Measurements from ENCODE around the gene NUMA1.

NUMA1 gene

GRCh38 chr11:72000202-72000867 lies 80.0 kb downstream of the NUMA1 start:
- DNase-seq, result peak in 1 of 2 experiments; percentile 20
- TF ChIP-seq GATA1 (IDR thresholded peaks at IDR 0.05; ENCODE audit: low read depth, low read length), result no peak
- TF ChIP-seq POLR2A (IDR thresholded peaks at IDR 0.05; ENCODE audit: low read length), result no peak

DNA sequence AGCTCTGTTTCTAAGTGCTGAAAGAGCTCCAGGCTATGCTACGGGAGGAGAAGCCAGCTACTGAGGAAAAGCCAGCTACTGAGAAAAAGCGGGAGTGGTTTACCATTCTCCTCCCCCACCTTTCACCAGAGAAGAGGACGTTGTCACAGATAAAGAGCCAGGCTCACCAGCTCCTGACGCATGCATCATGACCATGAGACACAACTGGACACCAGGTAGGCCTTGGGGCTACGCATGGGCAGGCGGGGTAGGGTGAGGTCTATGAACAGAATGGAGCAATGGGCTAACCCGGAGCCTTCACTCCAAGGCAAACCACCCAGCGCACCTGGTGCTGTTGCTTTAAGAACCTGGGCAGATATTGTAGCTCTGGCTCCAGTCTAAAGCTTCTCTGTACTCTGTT lies 80.5 kb downstream of the NUMA1 start:
- no peak for TF ChIP-seq GATA1 (IDR thresholded peaks at IDR 0.05; ENCODE audit: low read depth, low read length)
- TF ChIP-seq POLR2A (IDR thresholded peaks at IDR 0.05; ENCODE audit: low read length), result no peak
- peak; percentile 40 to 44 for DNase-seq

GRCh38 chr11:71999362-71999761 lies 81.0 kb downstream of the NUMA1 start:
- no peak for DNase-seq

DNA sequence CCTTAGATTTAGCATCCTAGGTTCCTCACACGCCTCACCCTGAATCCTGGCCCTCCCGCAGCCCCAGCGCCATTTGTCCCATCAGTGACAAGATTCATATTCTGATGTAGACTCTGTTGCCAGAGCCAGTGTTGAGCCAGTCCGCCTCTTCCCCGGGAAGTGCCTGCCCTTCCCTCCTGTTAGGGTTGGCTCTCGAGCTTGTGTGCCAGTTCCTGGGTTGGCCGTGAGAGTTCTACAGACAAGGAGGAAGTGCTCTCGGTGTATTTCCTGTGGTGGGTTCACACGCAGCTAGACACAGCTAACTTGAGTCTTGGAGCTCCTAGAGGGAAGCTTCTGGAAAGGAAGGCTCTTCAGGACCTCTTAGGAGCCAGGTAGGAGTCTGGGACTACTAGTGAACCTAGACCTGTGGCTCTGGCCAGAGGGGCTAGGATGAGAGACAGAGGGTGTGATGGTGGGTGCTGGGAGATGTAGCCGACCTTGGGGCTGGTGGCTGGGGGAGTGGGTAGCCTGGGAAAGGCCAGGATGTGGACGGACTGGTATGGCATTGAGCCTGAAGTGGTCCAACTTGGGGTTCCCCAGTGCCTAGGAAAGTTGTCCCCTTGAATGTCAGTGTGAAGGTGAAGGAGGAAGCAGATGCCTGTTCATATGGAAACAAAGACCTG lies 81.6 kb downstream of the NUMA1 start, which contains the start of gene IL18BP:
IL18BP (plus strand) TSS at position 261 of the 662 bp plus-strand sequence. CDS start 1,076 bp downstream, outside the sequence.
- TF ChIP-seq GATA1 (IDR thresholded peaks at IDR 0.05; ENCODE audit: low read depth, low read length) (no peak), POLR2A (IDR thresholded peaks at IDR 0.05; ENCODE audit: low read length) (no peak)
- no peak for DNase-seq

More at GRCh38 chr11:71999362-71999761, 81.0 kb downstream of the NUMA1 start:
- TF ChIP-seq POLR2A (IDR thresholded peaks at IDR 0.05; ENCODE audit: low read length) (no peak), GATA1 (IDR thresholded peaks at IDR 0.05; ENCODE audit: low read depth, low read length) (no peak)

- no peak for DNase-seq
- TF ChIP-seq POLR2A (IDR thresholded peaks at IDR 0.05; ENCODE audit: low read length), result no peak
- TF ChIP-seq GATA1 (IDR thresholded peaks at IDR 0.05; ENCODE audit: low read depth, low read length), result no peak
Observed at GRCh38 chr11:71998061-71998460, 82.3 kb downstream of the NUMA1 start.

DNA sequence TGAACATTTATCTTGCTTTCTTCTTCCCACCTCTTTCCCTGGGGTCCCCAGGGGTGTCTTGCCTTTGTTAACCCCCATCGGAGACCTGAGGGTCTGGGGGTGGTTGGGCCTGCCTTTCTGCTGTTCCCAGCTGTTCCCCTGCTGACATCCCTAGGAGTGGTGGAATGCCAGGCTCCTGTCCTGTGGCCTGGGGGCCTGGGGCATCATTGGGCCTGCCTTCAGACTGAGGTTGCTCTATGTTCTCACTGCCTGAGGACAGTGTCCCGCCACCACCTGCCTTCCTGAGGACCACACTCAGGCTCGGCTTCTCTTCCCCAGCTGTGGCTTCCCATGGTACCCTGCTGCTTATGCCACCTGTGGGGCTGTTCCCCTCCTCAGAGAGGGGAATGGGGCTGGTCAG lies 82.7 kb downstream of the NUMA1 start:
- no peak for TF ChIP-seq GATA1 (IDR thresholded peaks at IDR 0.05; ENCODE audit: low read depth, low read length)
- TF ChIP-seq POLR2A (IDR thresholded peaks at IDR 0.05; ENCODE audit: low read length), result no peak
- DNase-seq, result no peak

GRCh38 chr11:71996946-71997345 lies 83.4 kb downstream of the NUMA1 start:
- peak; percentile 16 to 23 for DNase-seq

DNA sequence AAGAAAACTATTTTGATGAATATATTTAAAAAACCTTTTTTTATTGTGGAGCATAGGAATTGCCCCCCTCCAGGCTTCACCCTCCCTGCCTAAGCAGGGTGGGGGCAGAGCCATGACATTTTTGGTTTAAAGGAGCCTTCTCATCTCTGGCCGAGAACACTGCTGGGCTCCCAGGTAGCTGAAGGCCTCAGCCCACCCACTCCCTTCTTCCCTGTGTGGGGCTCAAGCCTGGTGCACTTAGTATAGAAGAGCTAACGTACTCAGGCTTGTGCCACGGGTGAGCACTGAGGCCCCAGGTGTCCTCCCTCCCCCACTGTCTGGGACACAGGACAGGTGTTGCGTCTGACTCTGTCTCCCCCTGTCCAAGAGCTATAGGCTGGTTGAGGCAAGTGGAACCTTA lies 83.8 kb downstream of the NUMA1 start:
- DNase-seq, result no peak
- no peak for TF ChIP-seq POLR2A (IDR thresholded peaks at IDR 0.05; ENCODE audit: low read length)
- no peak for TF ChIP-seq GATA1 (IDR thresholded peaks at IDR 0.05; ENCODE audit: low read depth, low read length)

More at GRCh38 chr11:71996946-71997345, 83.4 kb downstream of the NUMA1 start:
- TF ChIP-seq GATA1 (IDR thresholded peaks at IDR 0.05; ENCODE audit: low read depth, low read length) (no peak), POLR2A (IDR thresholded peaks at IDR 0.05; ENCODE audit: low read length) (no peak)

- DNase-seq, result peak; percentile 87 to 95
- peak; percentile 62 for TF ChIP-seq GATA1 (IDR thresholded peaks at IDR 0.05; ENCODE audit: low read depth, low read length)
- TF ChIP-seq POLR2A (IDR thresholded peaks at IDR 0.05; ENCODE audit: low read length), result no peak
Observed at GRCh38 chr11:71995726-71996291, 84.5 kb downstream of the NUMA1 start.

- no peak for DNase-seq
- TF ChIP-seq POLR2A (IDR thresholded peaks at IDR 0.05; ENCODE audit: low read length) (no peak), GATA1 (IDR thresholded peaks at IDR 0.05; ENCODE audit: low read depth, low read length) (no peak)
Observed at GRCh38 chr11:71994786-71995185, 85.6 kb downstream of the NUMA1 start.

- DNase-seq, result no peak
- no peak for TF ChIP-seq GATA1 (IDR thresholded peaks at IDR 0.05; ENCODE audit: low read depth, low read length)
- TF ChIP-seq POLR2A (IDR thresholded peaks at IDR 0.05; ENCODE audit: low read length), result no peak
Observed at GRCh38 chr11:71992136-71992730, 88.1 kb downstream of the NUMA1 start.

DNA sequence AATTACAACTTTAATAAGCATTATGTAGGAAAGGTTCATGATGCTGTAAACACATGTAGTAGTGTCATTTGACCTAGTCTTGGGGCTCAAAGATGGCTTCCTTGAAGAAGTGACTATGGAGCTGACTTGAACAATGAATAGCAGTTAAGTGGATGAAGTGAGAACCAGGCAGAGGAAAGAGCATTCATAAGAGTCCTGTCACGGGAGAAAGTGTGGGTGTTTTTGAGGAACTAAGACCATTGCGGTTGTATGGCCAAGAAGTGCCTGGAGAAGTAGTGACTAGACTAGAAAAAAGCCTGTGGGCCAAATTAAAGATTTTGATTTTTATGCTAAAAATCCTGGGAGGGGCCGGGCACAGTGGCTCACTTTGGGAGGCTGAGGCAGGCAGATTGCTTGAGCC lies 88.8 kb downstream of the NUMA1 start:
- no peak for DNase-seq
- TF ChIP-seq POLR2A (IDR thresholded peaks at IDR 0.05; ENCODE audit: low read length), result no peak
- no peak for TF ChIP-seq GATA1 (IDR thresholded peaks at IDR 0.05; ENCODE audit: low read depth, low read length)

DNA sequence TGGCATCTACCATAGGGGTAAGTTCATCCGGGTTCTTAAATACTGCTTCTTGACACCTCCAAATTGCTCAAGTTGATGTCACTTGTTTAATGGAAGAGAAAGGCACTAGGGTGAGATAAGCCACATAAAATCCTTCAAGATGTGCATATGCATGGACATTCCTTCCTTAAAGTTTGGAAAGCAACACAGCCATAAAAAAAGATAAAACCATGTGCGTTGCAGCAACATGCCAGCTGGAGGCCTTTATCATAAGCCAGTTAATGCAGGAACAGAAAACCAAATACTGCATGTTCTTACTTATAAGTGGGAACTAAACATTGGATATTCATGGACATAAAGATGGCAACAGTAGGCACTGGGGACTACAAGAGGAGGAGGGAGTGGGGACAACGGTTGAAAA lies 89.6 kb downstream of the NUMA1 start:
- no peak for TF ChIP-seq GATA1 (IDR thresholded peaks at IDR 0.05; ENCODE audit: low read depth, low read length)
- TF ChIP-seq POLR2A (IDR thresholded peaks at IDR 0.05; ENCODE audit: low read length), result no peak
- no peak for DNase-seq

DNA sequence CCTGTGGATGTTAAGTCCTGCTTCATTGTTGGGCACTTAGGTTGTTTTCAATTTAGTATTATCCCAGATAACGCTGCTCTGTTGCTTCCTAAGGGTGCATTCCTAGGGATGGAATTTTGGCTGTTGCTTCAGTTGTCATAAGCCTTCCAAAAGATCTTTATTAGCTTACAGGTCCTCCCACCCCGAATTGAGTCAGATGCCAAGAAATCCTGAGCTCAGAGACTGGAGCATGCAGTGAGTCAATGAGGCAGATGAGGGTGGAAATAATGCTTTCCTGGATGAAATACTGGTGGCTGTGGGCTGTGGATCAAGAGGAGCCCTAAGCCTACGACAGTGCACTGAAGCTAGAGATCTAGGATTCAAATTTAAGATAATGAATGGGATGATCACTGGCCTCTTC lies 92.3 kb downstream of the NUMA1 start:
- TF ChIP-seq POLR2A (IDR thresholded peaks at IDR 0.05; ENCODE audit: low read length) (no peak), GATA1 (IDR thresholded peaks at IDR 0.05; ENCODE audit: low read depth, low read length) (no peak)
- no peak for DNase-seq
